Measurements from ENCODE around the gene PIGP.
"Not testable (repeated sequence)": the region's sequence is repeated elsewhere in the genome, so short reads cannot be mapped to it uniquely, and the experiment has no call there.

- not testable (repeated sequence) for TF ChIP-seq CTCF (IDR thresholded peaks at IDR 0.05; ENCODE audit: insufficient read depth, low read depth, low read length); EZH2 (IDR thresholded peaks at IDR 0.05; ENCODE audit: insufficient read depth, low read length)
These were observed 29.9 kb upstream of the PIGP start for GRCh38 chr21:37102746-37103145.
